HUES64 (cell line): ENCODE results near the gene ZNF568.

ENCODE experiments used
- H3K27ac ChIP-seq: 2 replicates; pipeline ENCODE4 v1.7.0; 2013; ENCODE audit warnings: low read depth, low read length, inconsistent platforms
- H3K27me3 ChIP-seq: 2 replicates; pipeline ENCODE4 v1.6.1; 2013; ENCODE audit warnings: mild to moderate bottlenecking, low read length; ENCODE audit not compliant: insufficient read depth
- H3K36me3 ChIP-seq: 2 replicates; pipeline ENCODE4 v1.6.1; 2013; ENCODE audit warnings: mild to moderate bottlenecking, low read length; ENCODE audit not compliant: insufficient read depth
- H3K4me1 ChIP-seq: 2 replicates; pipeline ENCODE4 v1.6.1; 2013; ENCODE audit warnings: mild to moderate bottlenecking, low read length, moderate library complexity; ENCODE audit not compliant: insufficient read depth
- H3K4me3 ChIP-seq: 2 replicates; pipeline ENCODE4 v1.5.1; 2013; ENCODE audit warnings: mild to moderate bottlenecking, low read length, moderate library complexity
- H3K9ac ChIP-seq: 2 replicates; pipeline ENCODE4 v1.6.1; 2013; ENCODE audit warnings: mild to moderate bottlenecking, low read depth, low read length
- H3K9me3 ChIP-seq: 2 replicates; pipeline ENCODE4 v1.6.1; 2013; ENCODE audit warnings: low read depth, low read length; ENCODE audit not compliant: insufficient read depth
- WGBS: fragments of 150-250, 120-280 bp; methylation state at CpG from one replicate; pipeline ENCODE4 v1.1.7; 2013; ENCODE audit warnings: missing lambda C conversion rate; 5-methylcytosine and 5-hydroxymethylcytosine counted together

The ZNF568 gene

GRCh38 chr19:37007587-37008220, 91.6 kb downstream of the ZNF568 start:
- no peak overlapping the region for H3K27ac ChIP-seq
- peaks cover 62% of the 10 kb centered on the region for H3K9me3 ChIP-seq
- no peak overlapping the region for H3K4me3 ChIP-seq
- H3K9ac ChIP-seq, result no peak overlapping the region
- H3K36me3 ChIP-seq, result no peaks in the 10 kb centered on the region
- H3K4me1 ChIP-seq, result no peaks in the 10 kb centered on the region
- 92% methylated on average over 46 of the region's 48 CpGs for WGBS
- H3K27me3 ChIP-seq, result no peaks in the 10 kb centered on the region

GRCh38 chr19:37009871-37010270, 93.7 kb downstream of the ZNF568 start:
- Histone ChIP-seq H3K4me3 (no peak overlapping the region), H3K9ac (no peak overlapping the region), H3K27ac (no peak overlapping the region), H3K9me3 (peaks cover 72% of the 10 kb centered on the region), H3K36me3 (no peaks in the 10 kb centered on the region), H3K27me3 (no peaks in the 10 kb centered on the region), H3K4me1 (no peaks in the 10 kb centered on the region)
- WGBS, result 92% methylated on average over 28 of the region's 28 CpGs

GRCh38 chr19:37012093-37012745, 96.1 kb downstream of the ZNF568 start:
- Histone ChIP-seq H3K27me3 (no peaks in the 10 kb centered on the region), H3K36me3 (no peaks in the 10 kb centered on the region), H3K4me1 (no peaks in the 10 kb centered on the region), H3K27ac (no peak overlapping the region), H3K9me3 (peaks cover 84% of the 10 kb centered on the region), H3K4me3 (no peak overlapping the region), H3K9ac (no peak overlapping the region)
- WGBS, result 92% methylated on average over 41 of the region's 41 CpGs

GRCh38 chr19:37014456-37014855, 98.3 kb downstream of the ZNF568 start:
- Histone ChIP-seq H3K36me3 (no peaks in the 10 kb centered on the region), H3K9me3 (peaks cover 94% of the 10 kb centered on the region), H3K9ac (no peak overlapping the region), H3K4me3 (no peak overlapping the region), H3K27ac (no peak overlapping the region), H3K27me3 (no peaks in the 10 kb centered on the region), H3K4me1 (no peaks in the 10 kb centered on the region)
- WGBS, result 94% methylated on average over 23 of the region's 23 CpGs

- WGBS, result 3% methylated on average over 1 of the region's 1 CpG
- H3K4me3 ChIP-seq, result no peak overlapping the region
- H3K4me1 ChIP-seq, result no peaks in the 10 kb centered on the region
- H3K36me3 ChIP-seq, result no peaks in the 10 kb centered on the region
- H3K27me3 ChIP-seq, result no peaks in the 10 kb centered on the region
- no peak overlapping the region for H3K27ac ChIP-seq
- H3K9me3 ChIP-seq, result peaks cover 66% of the 10 kb centered on the region
- H3K9ac ChIP-seq, result no peak overlapping the region
Observed at GRCh38 chr19:37045140-37045539, 129.0 kb downstream of the ZNF568 start.
